ENCODE data around the gene RAB1B.

DNA sequence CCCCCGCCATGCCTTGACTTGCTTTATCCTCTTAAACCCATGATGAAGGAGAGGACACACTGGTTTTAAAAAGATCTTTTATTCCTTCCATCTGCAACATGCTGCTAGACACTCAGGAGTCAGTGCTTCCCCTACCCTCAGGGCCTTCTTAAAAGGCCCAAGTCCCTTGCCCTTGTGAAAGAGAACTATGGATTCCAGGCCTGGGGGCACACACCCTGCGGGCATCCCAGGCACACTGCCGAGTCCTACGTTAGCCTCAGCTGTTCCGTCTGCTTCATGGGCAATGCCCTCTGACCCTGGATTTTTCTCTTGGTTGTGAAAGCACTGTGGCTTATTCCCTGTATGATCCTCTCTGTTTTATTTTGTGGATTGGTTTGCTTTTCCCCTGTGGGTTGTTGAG, 35.1 kb upstream of the RAB1B start:
- TF ChIP-seq, protein P1, sequence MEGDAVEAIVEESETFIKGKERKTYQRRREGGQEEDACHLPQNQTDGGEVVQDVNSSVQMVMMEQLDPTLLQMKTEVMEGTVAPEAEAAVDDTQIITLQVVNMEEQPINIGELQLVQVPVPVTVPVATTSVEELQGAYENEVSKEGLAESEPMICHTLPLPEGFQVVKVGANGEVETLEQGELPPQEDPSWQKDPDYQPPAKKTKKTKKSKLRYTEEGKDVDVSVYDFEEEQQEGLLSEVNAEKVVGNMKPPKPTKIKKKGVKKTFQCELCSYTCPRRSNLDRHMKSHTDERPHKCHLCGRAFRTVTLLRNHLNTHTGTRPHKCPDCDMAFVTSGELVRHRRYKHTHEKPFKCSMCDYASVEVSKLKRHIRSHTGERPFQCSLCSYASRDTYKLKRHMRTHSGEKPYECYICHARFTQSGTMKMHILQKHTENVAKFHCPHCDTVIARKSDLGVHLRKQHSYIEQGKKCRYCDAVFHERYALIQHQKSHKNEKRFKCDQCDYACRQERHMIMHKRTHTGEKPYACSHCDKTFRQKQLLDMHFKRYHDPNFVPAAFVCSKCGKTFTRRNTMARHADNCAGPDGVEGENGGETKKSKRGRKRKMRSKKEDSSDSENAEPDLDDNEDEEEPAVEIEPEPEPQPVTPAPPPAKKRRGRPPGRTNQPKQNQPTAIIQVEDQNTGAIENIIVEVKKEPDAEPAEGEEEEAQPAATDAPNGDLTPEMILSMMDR (IDR thresholded peaks at IDR 0.05), result no peak
- TF ChIP-seq POLR2AphosphoS5 (IDR thresholded peaks at IDR 0.05), result no peak

Measured in transverse colon (tissue), 4 donors.